GM21390 (cell line): ENCODE results near the gene IMPG1.
"Not testable (repeated sequence)": the region's sequence is repeated elsewhere in the genome, so short reads cannot be mapped to it uniquely, and the experiment has no call there.

ENCODE experiments used
- ATAC-seq: cut with Tn5 transposase; IDR thresholded peaks from one replicate; pipeline ENCODE4 v1.9.1; 2021; ENCODE audit not compliant: unreplicated experiment

The IMPG1 gene

GRCh38 chr6:75963569-75963968 is 108.9 kb downstream of the IMPG1 start:
- ATAC-seq: no peak

- no peak for ATAC-seq
These were observed 120.3 kb downstream of the IMPG1 start for GRCh38 chr6:75952128-75952527.

GRCh38 chr6:75947935-75948334 is 124.5 kb downstream of the IMPG1 start:
- ATAC-seq: no peak

GRCh38 chr6:75946146-75946831 is 126.2 kb downstream of the IMPG1 start:
- peak; percentile 62 for ATAC-seq

GRCh38 chr6:75943381-75943780 is 129.1 kb downstream of the IMPG1 start:
- ATAC-seq: no peak

- no peak for ATAC-seq
These were observed 131.0 kb downstream of the IMPG1 start for GRCh38 chr6:75941509-75941908.

GRCh38 chr6:75940564-75940963 is 131.9 kb downstream of the IMPG1 start:
- no peak for ATAC-seq

- ATAC-seq: no peak
These were observed 134.6 kb downstream of the IMPG1 start for GRCh38 chr6:75937846-75938245.

GRCh38 chr6:75936682-75937081 is 135.8 kb downstream of the IMPG1 start:
- ATAC-seq: no peak

- ATAC-seq: peak; percentile 10
These were observed 137.0 kb downstream of the IMPG1 start for GRCh38 chr6:75935473-75935793.

GRCh38 chr6:75934643-75935472 is 137.6 kb downstream of the IMPG1 start:
- ATAC-seq: peak; percentile 78

GRCh38 chr6:75933387-75933975 is 139.0 kb downstream of the IMPG1 start:
- no peak for ATAC-seq

GRCh38 chr6:75932067-75932466 is 140.4 kb downstream of the IMPG1 start:
- ATAC-seq: no peak

- no peak for ATAC-seq
These were observed 141.3 kb downstream of the IMPG1 start for GRCh38 chr6:75931011-75931680.

GRCh38 chr6:75926293-75927168 is 145.9 kb downstream of the IMPG1 start:
- peak; percentile 69 for ATAC-seq

GRCh38 chr6:75922226-75922625 is 150.2 kb downstream of the IMPG1 start:
- no peak for ATAC-seq

- ATAC-seq: no peak
These were observed 159.4 kb downstream of the IMPG1 start for GRCh38 chr6:75913040-75913439.

GRCh38 chr6:75907444-75907843 is 165.0 kb downstream of the IMPG1 start:
- ATAC-seq: no peak

GRCh38 chr6:75906871-75907270 is 165.6 kb downstream of the IMPG1 start:
- ATAC-seq: no peak

GRCh38 chr6:75905129-75905528 is 167.3 kb downstream of the IMPG1 start:
- ATAC-seq: not testable (repeated sequence)

- ATAC-seq: not testable (repeated sequence)
These were observed 172.2 kb downstream of the IMPG1 start for GRCh38 chr6:75900216-75900615.
